GM21825 (cell line): ENCODE measurements around the gene SYNGR4.

Experiments
- ATAC-seq: cut with Tn5 transposase; IDR thresholded peaks from one replicate; pipeline ENCODE4 v1.9.1; 2021; ENCODE audit warnings: mild to moderate bottlenecking, moderate library complexity; ENCODE audit not compliant: unreplicated experiment

The SYNGR4 gene

DNA sequence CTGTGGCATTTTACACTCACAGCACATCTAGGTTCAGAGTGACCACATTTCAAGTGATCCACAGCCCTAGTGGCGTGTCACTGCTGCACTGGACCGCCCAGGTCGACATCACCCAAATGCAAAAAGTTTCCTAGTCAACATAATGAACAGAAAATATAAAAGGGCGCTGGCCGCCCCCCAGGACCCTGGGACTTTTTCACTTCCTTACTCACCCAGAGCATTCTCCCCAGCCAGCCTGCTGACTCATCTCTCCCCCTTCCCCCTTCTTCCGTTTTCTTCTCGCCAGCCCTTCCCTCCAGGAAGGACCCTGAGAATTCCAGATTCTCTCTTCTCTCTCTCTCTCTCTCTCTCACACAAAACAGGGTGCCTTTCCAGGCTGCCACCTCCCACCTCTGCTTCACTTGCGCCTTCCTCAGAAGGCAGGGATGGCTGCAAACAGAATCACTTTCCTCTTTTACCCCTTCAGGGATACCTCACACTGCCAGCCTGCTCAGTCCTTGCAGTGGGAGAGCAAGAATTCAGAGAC lies 60.6 kb downstream of the SYNGR4 start:
- ATAC-seq, result no peak
